ENCODE measurements around the gene TCTN2.

DNA sequence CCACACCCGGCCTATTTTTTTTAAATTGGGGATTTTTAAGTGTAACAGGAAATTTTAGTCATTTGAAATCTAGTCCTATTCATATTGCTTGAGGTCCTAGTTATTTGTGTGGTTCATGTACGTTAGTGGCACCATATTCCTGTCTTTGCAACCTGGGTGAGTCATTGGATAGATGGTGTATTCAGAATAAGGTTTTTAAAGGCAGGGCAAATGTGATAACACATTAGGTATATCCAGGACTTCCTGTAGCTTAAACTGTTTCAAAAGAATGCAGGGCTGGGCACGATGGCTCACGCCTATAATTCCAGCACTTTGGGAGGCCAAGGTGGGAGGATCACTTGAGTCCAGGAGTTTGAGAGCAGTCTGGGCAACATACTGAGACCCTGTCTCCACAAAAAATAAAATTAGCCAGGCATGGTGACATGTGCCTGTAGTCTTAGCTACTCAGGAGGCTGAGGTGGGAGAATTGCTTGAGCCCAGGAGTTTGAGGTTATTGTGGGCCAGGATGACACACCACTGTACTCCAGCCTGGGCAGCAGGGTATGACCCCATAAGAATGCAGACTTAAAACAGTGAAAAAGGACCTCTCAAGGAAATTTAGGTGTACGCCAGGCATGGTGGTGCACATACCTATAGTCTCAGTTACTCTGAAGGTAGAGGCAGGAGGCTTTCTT lies 49.4 kb downstream of the TCTN2 start:
- no peak for TF ChIP-seq EZH2 (IDR thresholded peaks at IDR 0.05; ENCODE audit: low read length, missing control alignments)
- no peak for TF ChIP-seq CTCF (conservative IDR thresholded peaks at IDR 0.05 in 1 of 2, IDR thresholded peaks at IDR 0.05 in 1 of 2; ENCODE audit: low read depth in 1 of 2, low read length in 2 of 2)

Data from fibroblast of lung (primary cell).